HG03457 (cell line): Measurements from ENCODE around the gene OSBPL2.

ENCODE experiments used
- ATAC-seq: cut with Tn5 transposase; IDR thresholded peaks from one replicate; pipeline ENCODE4 v1.9.1; 2021; ENCODE audit warnings: moderate number of reproducible peaks; ENCODE audit not compliant: unreplicated experiment

The OSBPL2 gene

DNA sequence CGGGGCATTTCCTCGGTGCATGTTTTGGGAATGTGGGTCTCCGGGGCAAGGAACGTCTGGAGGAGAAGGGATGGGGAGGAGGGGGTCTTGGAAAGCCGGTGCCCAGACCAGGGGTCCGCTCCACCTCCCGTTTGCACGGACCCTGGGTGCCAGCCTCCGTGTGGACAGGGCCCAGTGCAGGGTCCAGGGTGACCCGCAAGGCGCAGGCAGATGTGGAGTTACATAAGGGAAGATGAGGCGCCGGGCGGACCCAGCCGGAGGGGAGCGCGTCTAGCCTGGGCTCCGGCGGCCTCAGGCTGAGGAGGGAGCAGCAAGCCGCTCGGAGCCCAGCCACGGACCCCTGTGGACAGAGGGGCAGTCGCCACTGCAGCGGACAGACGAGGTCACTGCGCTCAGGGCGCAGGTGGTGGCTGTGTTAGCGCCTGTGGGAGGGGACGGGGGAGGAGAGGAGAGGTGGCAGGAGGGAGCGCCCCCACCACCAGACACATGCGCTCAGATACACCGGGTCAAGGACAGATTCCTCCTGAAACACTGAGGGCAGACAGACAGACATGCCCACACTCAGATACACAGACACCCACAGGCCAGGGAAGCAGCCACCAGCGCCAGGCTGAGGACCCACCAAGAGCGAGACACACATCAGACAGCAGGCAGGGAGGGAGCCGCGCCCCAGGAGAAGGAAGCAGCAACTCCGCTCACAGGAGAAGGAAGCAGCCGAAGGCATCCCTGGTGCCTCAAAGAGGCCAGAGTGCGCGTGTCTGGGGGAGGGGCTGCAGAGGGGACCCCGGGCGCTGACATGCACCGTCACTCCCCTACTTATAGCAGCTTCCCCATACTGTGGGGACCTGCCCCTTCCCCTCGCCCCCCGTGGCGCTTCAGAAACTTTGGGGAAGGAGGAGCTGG is 17.4 kb upstream of the OSBPL2 start:
- ATAC-seq, result no peak

GRCh38 chr20:62222266-62222850 is 16.0 kb upstream of the OSBPL2 start:
- ATAC-seq, result no peak

GRCh38 chr20:62222972-62223371 is 15.3 kb upstream of the OSBPL2 start:
- ATAC-seq, result no peak

- ATAC-seq, result no peak
These were observed 14.8 kb upstream of the OSBPL2 start for GRCh38 chr20:62223571-62223970.

DNA sequence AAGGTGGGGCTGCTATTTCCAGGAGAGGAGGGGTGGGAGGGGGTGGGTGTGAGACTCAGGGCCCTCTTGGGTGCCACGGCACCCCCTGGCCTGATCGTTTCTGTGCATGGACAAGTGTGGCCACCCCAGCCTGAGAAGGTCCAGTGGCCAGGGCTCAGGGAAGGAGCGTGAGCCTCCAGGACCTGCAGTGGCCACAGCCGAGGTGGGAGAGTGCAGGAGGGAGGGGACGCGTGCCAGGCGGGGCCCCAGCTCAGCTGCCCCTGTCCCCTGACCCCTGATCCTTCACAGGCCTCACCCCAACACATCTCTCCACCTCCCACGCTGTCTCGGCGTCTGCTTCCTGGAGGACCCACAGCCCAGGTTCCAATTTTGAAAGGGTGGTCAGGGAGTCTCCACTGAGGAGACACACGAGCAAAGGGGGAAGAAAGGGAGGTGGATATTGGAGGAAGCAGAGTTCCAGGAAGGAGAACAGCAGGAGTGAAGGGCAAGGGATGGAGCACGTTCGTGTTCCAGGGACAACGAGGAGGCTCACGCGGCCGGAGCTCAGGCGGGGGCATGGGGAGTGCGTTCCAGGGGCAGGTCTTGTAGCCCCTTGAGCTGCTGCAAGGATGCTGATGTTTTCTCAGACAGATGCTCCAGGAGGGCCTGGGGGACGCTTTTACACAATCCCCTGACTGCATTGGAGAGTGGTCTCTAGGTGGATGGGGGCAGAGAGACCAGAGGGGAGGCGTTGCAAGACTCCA is 14.0 kb upstream of the OSBPL2 start:
- ATAC-seq, result no peak

- ATAC-seq, result no peak
These were observed 13.3 kb upstream of the OSBPL2 start for GRCh38 chr20:62225026-62225425.

- no peak for ATAC-seq
These were observed 12.3 kb upstream of the OSBPL2 start for GRCh38 chr20:62225820-62226635.

DNA sequence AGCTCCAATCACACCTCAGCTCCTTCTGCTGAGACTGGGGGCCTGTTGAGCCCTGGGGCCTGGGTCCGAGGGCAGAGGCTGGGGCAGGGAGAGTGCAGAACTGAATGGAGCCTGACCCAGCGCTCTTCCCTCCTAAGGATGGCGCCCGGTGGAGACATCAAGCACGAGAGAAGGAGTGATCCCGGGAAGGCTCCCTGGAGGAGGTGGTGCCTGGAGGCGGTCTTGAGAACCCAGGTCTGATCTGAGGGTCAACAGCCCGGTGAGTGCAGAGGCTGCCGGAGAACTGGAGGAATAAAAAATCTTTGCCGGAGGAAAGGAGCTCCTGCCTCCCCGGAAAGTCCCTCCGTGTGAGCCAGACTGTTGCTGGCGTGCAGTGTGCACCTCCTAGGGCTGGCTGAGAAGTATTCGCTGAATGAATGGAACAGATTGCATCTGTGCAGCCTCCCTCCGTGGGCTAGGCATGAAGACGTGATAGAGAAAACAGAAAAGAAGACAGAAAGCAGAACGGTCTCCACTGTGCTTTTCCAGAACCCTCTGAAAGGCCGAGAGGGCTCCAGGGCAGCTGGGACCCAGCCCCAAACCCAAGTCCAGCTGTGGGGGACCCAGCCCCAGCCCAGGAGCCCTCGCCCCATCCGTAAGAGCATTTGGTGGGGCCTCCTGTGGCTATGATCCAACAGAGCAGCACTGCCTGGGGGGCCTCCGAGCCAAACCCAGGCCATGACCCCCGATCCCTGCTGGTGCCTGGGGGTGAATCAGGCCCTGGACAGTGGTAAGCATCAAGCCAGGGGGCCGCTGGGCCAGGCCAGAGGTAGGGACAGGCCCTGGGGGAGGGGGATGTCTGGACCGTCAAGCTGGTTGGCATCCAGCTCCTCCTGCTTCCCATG is 11.4 kb upstream of the OSBPL2 start:
- ATAC-seq, result no peak

GRCh38 chr20:62227591-62227976 is 10.7 kb upstream of the OSBPL2 start:
- no peak for ATAC-seq

DNA sequence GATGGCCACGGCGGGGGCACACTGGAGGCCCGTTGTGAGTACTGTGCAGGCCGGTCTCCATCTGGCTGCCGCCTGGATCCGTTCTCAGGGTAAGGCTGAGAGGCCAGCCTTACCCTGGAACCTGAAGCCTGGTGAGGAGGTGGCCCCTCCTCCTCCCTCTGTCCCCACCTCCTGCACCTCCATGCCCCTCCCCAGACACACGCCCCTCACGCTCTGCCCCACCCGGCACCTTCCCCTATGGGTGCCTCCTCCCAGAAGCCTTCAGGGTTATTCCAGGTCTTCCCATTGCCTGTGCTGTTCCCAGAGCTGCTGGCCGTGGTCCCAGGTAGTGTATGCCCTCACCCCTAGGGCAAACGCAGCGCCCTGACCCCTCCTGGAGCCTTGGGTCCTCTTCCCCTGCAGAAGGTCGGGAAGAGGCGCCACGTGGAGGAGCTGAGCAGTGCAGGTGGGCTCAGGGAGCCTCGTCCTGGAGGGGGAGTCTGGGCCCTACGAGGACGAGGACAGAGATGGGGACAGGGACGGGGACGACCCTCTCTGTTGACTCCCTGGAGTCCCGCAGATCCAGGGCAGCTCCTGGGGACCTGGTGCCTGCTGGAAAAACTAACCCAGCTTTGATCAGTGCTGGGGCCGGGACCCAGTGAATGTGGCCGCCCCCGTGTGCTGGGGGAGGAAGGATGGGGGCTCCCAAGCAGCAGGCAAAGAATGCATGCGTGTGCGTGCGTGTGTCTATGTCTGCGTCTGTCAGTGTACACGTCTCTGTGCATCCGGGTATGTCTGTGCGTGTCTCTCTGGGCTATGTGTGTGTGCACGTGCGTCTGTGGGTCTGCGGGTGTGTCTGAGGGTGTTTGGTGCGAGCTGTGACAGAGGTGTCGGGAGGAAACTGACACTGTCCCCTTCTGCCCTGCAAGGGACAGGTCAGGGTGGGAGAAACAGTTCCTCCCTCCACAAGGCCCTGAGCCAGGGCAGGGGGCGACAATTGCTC is 10.1 kb upstream of the OSBPL2 start:
- ATAC-seq, result no peak

GRCh38 chr20:62228982-62229545 is 9.3 kb upstream of the OSBPL2 start:
- ATAC-seq, result no peak

GRCh38 chr20:62229667-62230066 is 8.7 kb upstream of the OSBPL2 start:
- no peak for ATAC-seq

DNA sequence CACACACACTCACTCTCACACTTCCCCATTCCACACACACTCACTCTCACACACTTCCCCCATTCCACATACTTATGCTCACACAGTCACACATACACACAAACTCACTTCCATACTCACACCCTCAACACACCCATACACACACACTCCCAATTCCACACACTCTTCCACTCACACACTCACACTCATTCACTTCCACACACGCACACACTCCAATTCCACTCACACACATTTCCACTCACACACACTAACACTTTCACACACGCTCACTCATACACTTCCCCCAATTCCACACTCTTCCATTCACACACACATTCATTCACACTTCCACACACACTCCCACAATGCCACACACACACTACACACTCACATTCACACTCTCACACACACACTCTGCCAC is 8.0 kb upstream of the OSBPL2 start:
- no peak for ATAC-seq

DNA sequence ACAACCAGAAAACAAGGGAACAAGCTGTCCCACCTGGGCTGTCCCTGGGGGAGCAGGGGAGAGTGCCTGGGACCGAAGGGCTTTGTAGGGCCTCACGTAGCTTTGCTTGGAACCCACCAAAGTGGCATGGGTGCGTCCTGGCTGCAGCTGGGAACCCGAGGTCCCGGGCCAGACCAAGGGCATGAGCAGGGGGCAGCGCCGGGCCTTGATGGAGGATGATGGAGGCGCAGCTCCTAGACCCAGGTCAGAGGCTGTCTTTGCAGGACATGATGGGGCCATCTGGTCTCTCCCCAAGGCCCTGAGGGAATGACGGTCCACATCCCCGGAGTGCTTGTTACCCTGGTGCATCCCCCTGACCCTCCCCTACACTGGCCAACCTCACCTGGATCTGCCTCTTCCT is 7.6 kb upstream of the OSBPL2 start:
- ATAC-seq, result no peak

DNA sequence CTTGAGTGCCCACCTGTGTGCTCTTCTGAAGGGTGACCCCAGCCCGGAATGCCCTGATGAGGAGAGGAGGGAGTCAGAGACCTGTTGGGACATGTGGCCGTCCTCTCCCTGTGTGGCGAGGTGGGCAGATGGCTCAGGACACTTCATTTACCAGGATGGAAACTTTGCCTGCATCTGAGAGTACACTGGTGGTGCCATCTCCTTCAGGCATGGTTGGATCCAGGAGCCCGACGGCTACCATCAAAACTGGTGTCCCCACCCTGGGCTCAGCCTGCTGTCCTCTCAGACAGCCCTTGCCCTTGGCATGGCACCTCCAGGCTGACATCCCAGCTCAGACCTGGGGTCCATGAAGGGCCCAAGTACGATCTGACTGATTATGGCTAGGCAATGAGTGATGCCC is 7.0 kb upstream of the OSBPL2 start:
- no peak for ATAC-seq

- ATAC-seq, result no peak
These were observed 6.1 kb upstream of the OSBPL2 start for GRCh38 chr20:62232194-62232593.

DNA sequence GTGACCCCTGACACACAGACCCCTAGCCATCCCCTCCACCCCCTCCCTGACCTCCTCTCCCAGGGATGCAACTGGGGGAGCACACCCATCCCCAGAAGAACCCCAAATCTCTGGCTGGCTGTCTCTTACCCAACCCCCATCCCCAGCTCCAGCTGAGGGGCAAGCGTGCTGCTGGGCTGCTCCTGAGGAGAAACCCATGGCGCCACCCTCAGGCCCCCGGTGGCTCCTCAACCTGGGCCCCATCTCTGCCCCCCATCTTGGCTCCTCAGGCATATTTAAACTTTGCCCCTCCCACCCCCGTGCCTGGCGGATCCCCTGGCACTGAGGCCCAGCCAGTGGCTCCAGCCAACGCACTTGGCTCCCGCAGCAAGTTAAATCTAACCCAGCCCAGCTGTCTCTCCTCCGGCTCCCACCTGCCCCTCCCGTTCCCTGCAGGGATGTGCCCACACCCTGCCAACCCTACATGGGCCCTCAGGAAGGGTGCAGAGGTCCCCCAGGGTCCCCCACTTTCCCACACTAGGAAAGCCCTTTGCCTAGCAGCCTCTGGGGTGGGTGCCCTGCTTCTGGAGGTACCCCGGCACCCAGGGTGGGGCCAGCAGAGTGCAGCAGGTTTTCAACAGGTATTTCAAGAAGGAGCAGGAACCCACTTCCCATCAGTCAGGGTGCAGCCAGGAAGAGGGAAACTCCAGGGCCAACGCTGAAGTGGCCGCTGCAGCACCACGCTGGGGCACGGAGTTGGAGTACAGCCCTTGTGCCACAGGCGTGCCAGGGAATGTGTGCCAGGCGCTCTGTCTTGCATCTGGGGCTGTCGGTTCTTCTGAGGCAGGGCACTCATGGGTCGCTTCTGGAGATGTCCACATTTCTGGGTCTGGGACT is 5.3 kb upstream of the OSBPL2 start:
- no peak for ATAC-seq

- no peak for ATAC-seq
These were observed 4.6 kb upstream of the OSBPL2 start for GRCh38 chr20:62233684-62234083.
